Activated T-helper 2 cell treated with anti-CD3 and anti-CD28 coated beads, Interferon-gamma antibody, Interleukin-2, Interleukin-4, amounts not matched to agents 10 μg/mL and 5 μg/mL and 100 μg/mL, durations not matched to agents 14 hours and 24 hours and 36 hours (primary cell): ENCODE results near the gene DGAT2. TPM values are rescaled to one million over a fixed set of nuclear protein-coding genes. Genes with fewer than 3 reads are reported as not detected.

Source experiments
- DNase-seq: peaks from one replicate; pipeline ENCODE4 v3.0.0; 2021; ENCODE audit warnings: low spot score
- H3K27ac Mint-ChIP-seq: one replicate; pipeline ENCODE4 v1.8.0; 2021; ENCODE audit warnings: mixed read lengths
- H3K27me3 Mint-ChIP-seq: one replicate; pipeline ENCODE4 v1.8.0; 2021; ENCODE audit warnings: low read depth, mixed read lengths
- H3K36me3 Mint-ChIP-seq: one replicate; pipeline ENCODE4 v1.8.0; 2021; ENCODE audit warnings: low read depth, mixed read lengths
- H3K4me1 Mint-ChIP-seq: one replicate; pipeline ENCODE4 v1.8.0; 2021; ENCODE audit warnings: low read depth, mixed read lengths
- H3K4me3 Mint-ChIP-seq: one replicate; pipeline ENCODE4 v1.8.0; 2021; ENCODE audit warnings: low read depth, mild to moderate bottlenecking, moderate library complexity, mixed read lengths
- H3K9me3 Mint-ChIP-seq: one replicate; pipeline ENCODE4 v1.8.0; 2021; ENCODE audit warnings: mixed read lengths
- intact Hi-C: fragments of 100-400 bp; cut with micrococcal nuclease; formaldehyde crosslinking; loops from one replicate; pipeline ENCODE4 v1.15.1; 2023
- total RNA-seq: library from RNA; stranded (reverse); gene quantifications from 2 replicates; pipeline ENCODE4 v1.2.3, GENCODE V29; 2022

The DGAT2 gene
- total RNA-seq, 1 donor from 2014 or later, result 2.6 TPM

- no peak for DNase-seq
- Mint-ChIP-seq H3K27ac (no peak overlapping the region), H3K4me3 (no peak overlapping the region), H3K9me3 (no peaks in the 10 kb centered on the region), H3K27me3 (no peaks in the 10 kb centered on the region), H3K4me1 (peaks cover 2% of the 10 kb centered on the region), H3K36me3 (no peaks in the 10 kb centered on the region)
- intact Hi-C loops, result no loop called here
Observed at GRCh38 chr11:75786101-75786736, 17.6 kb downstream of the DGAT2 start.

- no peaks in the 10 kb centered on the region for H3K9me3 Mint-ChIP-seq
- H3K27me3 Mint-ChIP-seq, result no peaks in the 10 kb centered on the region
- no peaks in the 10 kb centered on the region for H3K4me1 Mint-ChIP-seq
- no peaks in the 10 kb centered on the region for H3K36me3 Mint-ChIP-seq
- no peak overlapping the region for H3K4me3 Mint-ChIP-seq
- no peak overlapping the region for H3K27ac Mint-ChIP-seq
- no peak for DNase-seq
- intact Hi-C loops, result no loop called here
Observed at GRCh38 chr11:75789521-75789920, 20.9 kb downstream of the DGAT2 start.

GRCh38 chr11:75790986-75791385 is 22.4 kb downstream of the DGAT2 start:
- Mint-ChIP-seq H3K27me3 (no peaks in the 10 kb centered on the region), H3K4me1 (no peaks in the 10 kb centered on the region), H3K36me3 (no peaks in the 10 kb centered on the region), H3K4me3 (no peak overlapping the region), H3K27ac (no peak overlapping the region), H3K9me3 (no peaks in the 10 kb centered on the region)
- DNase-seq, result no peak
- intact Hi-C loops, result no loop called here

GRCh38 chr11:75792127-75792731 is 23.7 kb downstream of the DGAT2 start:
- Mint-ChIP-seq H3K4me1 (no peaks in the 10 kb centered on the region), H3K4me3 (no peak overlapping the region), H3K9me3 (no peaks in the 10 kb centered on the region), H3K27ac (no peak overlapping the region), H3K27me3 (no peaks in the 10 kb centered on the region), H3K36me3 (no peaks in the 10 kb centered on the region)
- no peak for DNase-seq
- intact Hi-C loops, result no loop called here

- H3K27ac Mint-ChIP-seq, result no peak overlapping the region
- intact Hi-C loops, result no loop called here
- no peak overlapping the region for H3K4me3 Mint-ChIP-seq
- H3K9me3 Mint-ChIP-seq, result no peaks in the 10 kb centered on the region
- no peaks in the 10 kb centered on the region for H3K36me3 Mint-ChIP-seq
- H3K27me3 Mint-ChIP-seq, result no peaks in the 10 kb centered on the region
- H3K4me1 Mint-ChIP-seq, result no peaks in the 10 kb centered on the region
- no peak for DNase-seq
Observed at GRCh38 chr11:75792997-75793800, 24.6 kb downstream of the DGAT2 start.

- intact Hi-C loops, result no loop called here
- Mint-ChIP-seq H3K4me3 (no peak overlapping the region), H3K4me1 (no peaks in the 10 kb centered on the region), H3K27ac (no peak overlapping the region), H3K9me3 (no peaks in the 10 kb centered on the region), H3K27me3 (no peaks in the 10 kb centered on the region), H3K36me3 (no peaks in the 10 kb centered on the region)
- no peak for DNase-seq
Observed at GRCh38 chr11:75793966-75794365, 25.4 kb downstream of the DGAT2 start.

- intact Hi-C loops, result no loop called here
- Mint-ChIP-seq H3K4me3 (no peak overlapping the region), H3K4me1 (no peaks in the 10 kb centered on the region), H3K36me3 (no peaks in the 10 kb centered on the region), H3K9me3 (no peaks in the 10 kb centered on the region), H3K27ac (no peak overlapping the region), H3K27me3 (no peaks in the 10 kb centered on the region)
- no peak for DNase-seq
Observed at GRCh38 chr11:75795276-75796090, 26.9 kb downstream of the DGAT2 start.

- no peak for DNase-seq
- no peaks in the 10 kb centered on the region for H3K27me3 Mint-ChIP-seq
- H3K27ac Mint-ChIP-seq, result no peak overlapping the region
- no peaks in the 10 kb centered on the region for H3K9me3 Mint-ChIP-seq
- H3K4me1 Mint-ChIP-seq, result peaks cover 6% of the 10 kb centered on the region
- H3K36me3 Mint-ChIP-seq, result no peaks in the 10 kb centered on the region
- no peak overlapping the region for H3K4me3 Mint-ChIP-seq
- intact Hi-C loops, result no loop called here
Observed at GRCh38 chr11:75796091-75796435, 27.5 kb downstream of the DGAT2 start.

GRCh38 chr11:75797116-75797515 is 28.5 kb downstream of the DGAT2 start:
- H3K9me3 Mint-ChIP-seq, result no peaks in the 10 kb centered on the region
- no peaks in the 10 kb centered on the region for H3K36me3 Mint-ChIP-seq
- intact Hi-C loops, result no loop called here
- DNase-seq, result no peak
- H3K27ac Mint-ChIP-seq, result no peak overlapping the region
- H3K4me3 Mint-ChIP-seq, result no peak overlapping the region
- H3K4me1 Mint-ChIP-seq, result peaks cover 16% of the 10 kb centered on the region
- no peaks in the 10 kb centered on the region for H3K27me3 Mint-ChIP-seq

- Mint-ChIP-seq H3K9me3 (no peaks in the 10 kb centered on the region), H3K4me3 (no peak overlapping the region), H3K4me1 (peaks cover 21% of the 10 kb centered on the region), H3K27ac (no peak overlapping the region), H3K27me3 (no peaks in the 10 kb centered on the region), H3K36me3 (no peaks in the 10 kb centered on the region)
- intact Hi-C loops, result no loop called here
- DNase-seq, result no peak
Observed at GRCh38 chr11:75797792-75798191, 29.2 kb downstream of the DGAT2 start.

GRCh38 chr11:75800136-75800675 is 31.6 kb downstream of the DGAT2 start:
- DNase-seq, result no peak
- Mint-ChIP-seq H3K36me3 (no peaks in the 10 kb centered on the region), H3K27me3 (no peaks in the 10 kb centered on the region), H3K9me3 (no peaks in the 10 kb centered on the region), H3K27ac (no peak overlapping the region), H3K4me3 (no peak overlapping the region), H3K4me1 (peaks cover 22% of the 10 kb centered on the region)
- intact Hi-C loops, result no loop called here

- intact Hi-C loops, result no loop called here
- no peaks in the 10 kb centered on the region for H3K36me3 Mint-ChIP-seq
- no peak for DNase-seq
- H3K4me3 Mint-ChIP-seq, result no peak overlapping the region
- H3K27ac Mint-ChIP-seq, result no peak overlapping the region
- no peaks in the 10 kb centered on the region for H3K9me3 Mint-ChIP-seq
- H3K4me1 Mint-ChIP-seq, result peaks cover 22% of the 10 kb centered on the region
- no peaks in the 10 kb centered on the region for H3K27me3 Mint-ChIP-seq
Observed at GRCh38 chr11:75800728-75801361, 32.3 kb downstream of the DGAT2 start.
